ENCODE results near the gene CRB1.

Gene CRB1

GRCh38 chr1:197393772-197394171 is 125.7 kb downstream of the CRB1 start:
- no peak for DNase-seq (ENCODE audit: extremely low read depth, insufficient read length)
- Histone ChIP-seq H3K27me3 (replicated peaks; ENCODE audit: control insufficient read depth, insufficient read depth, low read length) (no peaks in the 10 kb centered on the region), H3K36me3 (ENCODE audit: control insufficient read depth, insufficient read depth, low read length) (no peaks in the 10 kb centered on the region), H3K4me3 (replicated peaks; ENCODE audit: low read depth, low read length) (no peak overlapping the region)
- no peak for TF ChIP-seq CTCF (IDR thresholded peaks at IDR 0.05; ENCODE audit: insufficient read depth, low read length, poor library complexity, severe bottlenecking)

- Histone ChIP-seq H3K36me3 (ENCODE audit: control insufficient read depth, insufficient read depth, low read length) (no peaks in the 10 kb centered on the region), H3K27me3 (replicated peaks; ENCODE audit: control insufficient read depth, insufficient read depth, low read length) (no peaks in the 10 kb centered on the region), H3K4me3 (replicated peaks; ENCODE audit: low read depth, low read length) (no peak overlapping the region)
- TF ChIP-seq CTCF (IDR thresholded peaks at IDR 0.05; ENCODE audit: insufficient read depth, low read length, poor library complexity, severe bottlenecking): no peak
- no peak for DNase-seq (ENCODE audit: extremely low read depth, insufficient read length)
These were observed 127.0 kb downstream of the CRB1 start for GRCh38 chr1:197394831-197395608.

DNA sequence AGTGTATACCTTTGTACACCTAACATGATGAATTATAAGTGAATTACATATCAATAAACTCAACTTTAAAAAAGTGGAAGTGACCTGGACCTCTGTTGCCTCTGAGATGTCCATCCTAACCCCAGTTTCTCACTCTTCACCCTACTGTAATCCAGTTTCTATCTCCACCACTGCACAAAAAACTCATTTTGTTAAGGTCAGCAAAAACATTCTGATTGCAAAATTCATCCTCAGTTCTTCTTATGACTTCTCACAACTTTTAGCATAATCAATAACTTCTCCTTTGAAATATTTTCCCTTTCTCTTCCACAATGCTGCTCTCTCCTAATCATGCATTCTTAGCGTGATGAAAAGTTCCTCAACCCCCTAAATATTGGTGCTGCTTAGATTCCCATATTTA is 129.8 kb downstream of the CRB1 start:
- DNase-seq (ENCODE audit: extremely low read depth, insufficient read length): no peak
- no peak overlapping the region for H3K4me3 ChIP-seq (replicated peaks; ENCODE audit: low read depth, low read length)
- TF ChIP-seq CTCF (IDR thresholded peaks at IDR 0.05; ENCODE audit: insufficient read depth, low read length, poor library complexity, severe bottlenecking): no peak
- no peaks in the 10 kb centered on the region for H3K27me3 ChIP-seq (replicated peaks; ENCODE audit: control insufficient read depth, insufficient read depth, low read length)
- no peaks in the 10 kb centered on the region for H3K36me3 ChIP-seq (ENCODE audit: control insufficient read depth, insufficient read depth, low read length)

DNA sequence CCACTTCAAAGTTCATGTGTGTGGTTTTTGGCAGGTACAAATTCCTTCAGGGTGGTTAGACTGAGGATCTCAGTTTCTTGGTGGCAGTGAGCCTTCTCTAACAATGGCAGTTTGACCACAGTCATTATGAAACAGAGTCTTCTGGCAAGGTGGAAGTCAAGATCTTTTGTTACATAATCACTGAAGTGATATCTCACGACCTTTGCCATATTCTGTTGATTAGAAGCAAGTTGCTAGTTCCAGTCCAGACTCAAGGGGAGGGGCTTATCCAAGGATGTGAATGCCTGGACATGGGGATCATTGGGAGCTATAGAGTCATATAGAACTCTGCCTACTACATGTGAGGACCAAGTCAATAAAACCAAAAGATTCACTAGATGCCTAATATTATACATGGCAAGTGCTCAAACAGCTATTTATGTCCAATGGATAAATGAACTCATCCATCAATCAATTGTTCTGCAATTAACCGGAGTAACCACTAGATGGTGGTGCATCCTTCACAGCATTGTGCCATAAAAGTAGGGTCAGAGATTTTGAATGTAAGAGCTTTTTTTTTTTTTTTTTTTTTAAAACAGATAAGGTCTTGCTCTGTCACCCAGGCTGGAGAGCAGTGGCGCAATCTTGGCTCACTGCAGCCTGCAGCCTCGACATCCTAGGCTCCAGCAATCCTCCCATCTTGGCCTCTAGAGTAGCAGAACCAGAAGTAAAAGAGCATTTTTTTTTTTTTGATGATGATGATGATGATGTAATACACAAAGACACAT is 131.9 kb downstream of the CRB1 start:
- Histone ChIP-seq H3K36me3 (ENCODE audit: control insufficient read depth, insufficient read depth, low read length) (no peaks in the 10 kb centered on the region), H3K4me3 (replicated peaks; ENCODE audit: low read depth, low read length) (no peak overlapping the region), H3K27me3 (replicated peaks; ENCODE audit: control insufficient read depth, insufficient read depth, low read length) (no peaks in the 10 kb centered on the region)
- peak; percentile 13 for DNase-seq (ENCODE audit: extremely low read depth, insufficient read length)
- peak; percentile 74 for TF ChIP-seq CTCF (IDR thresholded peaks at IDR 0.05; ENCODE audit: insufficient read depth, low read length, poor library complexity, severe bottlenecking)

GRCh38 chr1:197400522-197400902 is 132.5 kb downstream of the CRB1 start:
- DNase-seq (ENCODE audit: extremely low read depth, insufficient read length): no peak
- no peak for TF ChIP-seq CTCF (IDR thresholded peaks at IDR 0.05; ENCODE audit: insufficient read depth, low read length, poor library complexity, severe bottlenecking)
- Histone ChIP-seq H3K36me3 (ENCODE audit: control insufficient read depth, insufficient read depth, low read length) (no peaks in the 10 kb centered on the region), H3K27me3 (replicated peaks; ENCODE audit: control insufficient read depth, insufficient read depth, low read length) (no peaks in the 10 kb centered on the region), H3K4me3 (replicated peaks; ENCODE audit: low read depth, low read length) (no peak overlapping the region)

All from GM06990 (cell line).